HCT116 (cell line): ENCODE results near the gene AMBRA1. TPM values are rescaled to one million over a fixed set of nuclear protein-coding genes. Genes with fewer than 3 reads are reported as not detected.

Experiments used
- ATAC-seq: fragments of 200-7000 bp; cut with Tn5 transposase; 2 replicates; pipeline ENCODE4 v1.9.1; 2020; ENCODE audit warnings: mild to moderate bottlenecking, moderate library complexity
- BruUV-seq: library from RNA; stranded (reverse); fragments of 400-500 nt; replicated peaks from 2 replicates; lab custom pipeline; 2021; lab: Mats Ljungman, UMichigan
- CTCF ChIA-PET: fragments of 300-600 bp; sonication (Branson Sonifier 250); formaldehyde crosslinking; loops from one replicate; lab custom pipeline; 2021; ENCODE audit warnings: antibody characterized with exemption; lab: Charles Lee
- POLR2A ChIA-PET: fragments of 300-600, 350-600 bp; sonication (Branson Sonifier 250); formaldehyde crosslinking; loops from one replicate; lab custom pipeline; 2021; ENCODE audit warnings: antibody characterized with exemption; lab: Charles Lee
- RAD21 ChIA-PET, 2 experiments: fragments of 300-600 bp; sonication (Branson Sonifier 250); formaldehyde crosslinking; loops; one replicate each; lab custom pipeline; 2023; ENCODE audit warnings: low total read pairs in 2 of 2; ENCODE audit not compliant: uncharacterized antibody in 2 of 2, unreplicated experiment in 2 of 2, low non-redundant PET in 1 of 2; lab: Charles Lee
- DNase-seq: peaks from one replicate; pipeline ENCODE4 v3.0.0-alpha.2; 2010; ENCODE audit warnings: low read depth, low spot score
- H2AFZ ChIP-seq: fragments of 200-600 bp; shearing (Covaris generic), sonication (generic); 2 replicates; pipeline ENCODE4 v1.6.1; 2017; ENCODE audit warnings: low read depth, mixed run types, mixed read lengths, antibody characterized with exemption, low read length; ENCODE audit not compliant: poor library complexity, severe bottlenecking
- H3K27ac ChIP-seq: 2 replicates; pipeline ENCODE4 v1.5.1; 2012; ENCODE audit warnings: low read depth, low read length
- H3K27me3 ChIP-seq: fragments of 200-600 bp; sonication (generic); 2 replicates; pipeline ENCODE4 v1.6.1; 2016; ENCODE audit warnings: mixed run types, low read length, mixed read lengths; ENCODE audit not compliant: insufficient read depth
- H3K36me3 ChIP-seq, 2 experiments: fragments of 200-500 bp in 1 of 2; fragments of 200-600 bp in 1 of 2; sonication (Bioruptor generic) in 1 of 2; sonication (generic) in 1 of 2; 2 replicates each; pipeline versions ENCODE4 v1.5.1 to v1.6.1; 2014 to 2016; ENCODE audit warnings: low read length in 2 of 2, inconsistent platforms in 1 of 2, mixed read lengths in 1 of 2, mixed run types in 1 of 2; ENCODE audit not compliant: insufficient read depth in 2 of 2, control insufficient read depth in 1 of 2
- H3K4me1 ChIP-seq, 2 experiments: fragments of 200-600 bp in 1 of 2; sonication (generic) in 1 of 2; 2 replicates each; pipeline versions ENCODE4 v1.5.1 to v1.6.1; 2012 to 2017; ENCODE audit warnings: low read length in 2 of 2, inconsistent platforms in 1 of 2, mild to moderate bottlenecking in 1 of 2, mixed read lengths in 1 of 2, mixed run types in 1 of 2, moderate library complexity in 1 of 2; ENCODE audit not compliant: insufficient read depth in 2 of 2, control insufficient read depth in 1 of 2
- H3K4me2 ChIP-seq: fragments of 200-600 bp; sonication (generic); 2 replicates; pipeline ENCODE4 v1.6.1; 2017; ENCODE audit warnings: mixed run types, low read length, mixed read lengths
- H3K4me3 ChIP-seq, 2 experiments: fragments of 200-600 bp in 1 of 2; sonication (generic) in 1 of 2; replicated peaks in 1 of 2; 2 replicates each; pipeline ENCODE4 v1.5.1; 2011 to 2016; ENCODE audit warnings: low read length in 2 of 2, control low read depth in 1 of 2, low read depth in 1 of 2, mild to moderate bottlenecking in 1 of 2, mixed read lengths in 1 of 2, mixed run types in 1 of 2
- H3K79me2 ChIP-seq: fragments of 200-600 bp; sonication (generic); 2 replicates; pipeline ENCODE4 v1.6.1; 2017; ENCODE audit warnings: mild to moderate bottlenecking, mixed run types, low read length, moderate library complexity, mixed read lengths; ENCODE audit not compliant: insufficient read depth
- H3K9ac ChIP-seq: fragments of 200-600 bp; sonication (generic); 2 replicates; pipeline ENCODE4 v1.6.1; 2016; ENCODE audit warnings: low read length, mixed read lengths
- H3K9me2 ChIP-seq: fragments of 200-600 bp; sonication (generic), shearing (Covaris generic); 2 replicates; pipeline ENCODE4 v1.6.1; 2017; ENCODE audit warnings: mixed run types, mild to moderate bottlenecking, moderate library complexity; ENCODE audit not compliant: insufficient read depth
- H3K9me3 ChIP-seq, 2 experiments: fragments of 200-500 bp in 1 of 2; fragments of 200-600 bp in 1 of 2; sonication (Bioruptor generic) in 1 of 2; sonication (generic) in 1 of 2; 2 replicates each; pipeline ENCODE4 v1.6.1; 2014 to 2017; ENCODE audit warnings: low read length in 2 of 2, mixed read lengths in 2 of 2, inconsistent platforms in 1 of 2, low read depth in 1 of 2, mild to moderate bottlenecking in 1 of 2, mixed run types in 1 of 2, moderate library complexity in 1 of 2; ENCODE audit not compliant: control insufficient read depth in 1 of 2, insufficient read depth in 1 of 2
- H4K20me1 ChIP-seq: fragments of 200-600 bp; sonication (generic), shearing (Covaris generic); 2 replicates; pipeline ENCODE4 v1.6.1; 2017; ENCODE audit warnings: mixed run types, mild to moderate bottlenecking, moderate library complexity; ENCODE audit not compliant: insufficient read depth
- CBX3 ChIP-seq: IDR thresholded peaks from 2 replicates; pipeline ENCODE4 v1.6.1; 2012; ENCODE audit warnings: low read depth
- CEBPB ChIP-seq: IDR thresholded peaks from 2 replicates; pipeline ENCODE4 v1.6.1; 2012; ENCODE audit warnings: low read depth
- ELF1 ChIP-seq: IDR thresholded peaks from 2 replicates; pipeline ENCODE4 v1.6.1; 2012; ENCODE audit warnings: low read depth, borderline replicate concordance
- EZH2phosphoT487 ChIP-seq: fragments of 200-600 bp; IDR thresholded peaks from 2 replicates; pipeline ENCODE4 v1.6.1; 2018; ENCODE audit warnings: antibody characterized with exemption, borderline replicate concordance
- FOSL1 ChIP-seq: IDR thresholded peaks from 2 replicates; pipeline ENCODE4 v1.6.1; 2012; ENCODE audit warnings: low read depth
- JUND ChIP-seq: IDR thresholded peaks from 2 replicates; pipeline ENCODE4 v1.6.1; 2012
- POLR2A ChIP-seq: IDR thresholded peaks from 2 replicates; pipeline ENCODE4 v1.7.0; 2011; ENCODE audit warnings: borderline replicate concordance; ENCODE audit not compliant: insufficient read depth, insufficient read length; ENCODE audit errors: extremely low read depth
- RAD21 ChIP-seq: IDR thresholded peaks from 2 replicates; pipeline ENCODE4 v1.6.1; 2012; ENCODE audit warnings: low read depth, mild to moderate bottlenecking
- intact Hi-C: fragments of 100-400 bp; cut with micrococcal nuclease; formaldehyde crosslinking; loops from 2 replicates; pipeline ENCODE4 v1.10.0; 2022
- total RNA-seq: library from RNA; stranded (reverse); gene quantifications from one replicate; pipeline ENCODE4 v1.2.1, GENCODE V29; 2021; ENCODE audit not compliant: unreplicated experiment
- TF ChIP-seq, protein P1 (sequence below): IDR thresholded peaks from 2 replicates; pipeline ENCODE4 v1.6.1; 2012
- TF ChIP-seq, protein P2 (sequence below), 3 experiments: fragments of 200-600 bp in 1 of 3; sonication (generic) in 1 of 3; IDR thresholded peaks in 2 of 3; conservative IDR thresholded peaks in 1 of 3; 2 replicates each; pipeline ENCODE4 v1.5.1; 2012 to 2017; ENCODE audit warnings: low read depth in 2 of 3, low read length in 2 of 3, antibody characterized with exemption in 1 of 3, borderline replicate concordance in 1 of 3, control low read depth in 1 of 3, mild to moderate bottlenecking in 1 of 3, mixed read lengths in 1 of 3, mixed run types in 1 of 3, moderate library complexity in 1 of 3; ENCODE audit not compliant: insufficient read depth in 1 of 3
- TF ChIP-seq, protein P3 (sequence below): IDR thresholded peaks from 2 replicates; pipeline ENCODE4 v1.6.1; 2012

The AMBRA1 gene
- total RNA-seq, 1 experiment from 2014 or later = 22.7 TPM

DNA sequence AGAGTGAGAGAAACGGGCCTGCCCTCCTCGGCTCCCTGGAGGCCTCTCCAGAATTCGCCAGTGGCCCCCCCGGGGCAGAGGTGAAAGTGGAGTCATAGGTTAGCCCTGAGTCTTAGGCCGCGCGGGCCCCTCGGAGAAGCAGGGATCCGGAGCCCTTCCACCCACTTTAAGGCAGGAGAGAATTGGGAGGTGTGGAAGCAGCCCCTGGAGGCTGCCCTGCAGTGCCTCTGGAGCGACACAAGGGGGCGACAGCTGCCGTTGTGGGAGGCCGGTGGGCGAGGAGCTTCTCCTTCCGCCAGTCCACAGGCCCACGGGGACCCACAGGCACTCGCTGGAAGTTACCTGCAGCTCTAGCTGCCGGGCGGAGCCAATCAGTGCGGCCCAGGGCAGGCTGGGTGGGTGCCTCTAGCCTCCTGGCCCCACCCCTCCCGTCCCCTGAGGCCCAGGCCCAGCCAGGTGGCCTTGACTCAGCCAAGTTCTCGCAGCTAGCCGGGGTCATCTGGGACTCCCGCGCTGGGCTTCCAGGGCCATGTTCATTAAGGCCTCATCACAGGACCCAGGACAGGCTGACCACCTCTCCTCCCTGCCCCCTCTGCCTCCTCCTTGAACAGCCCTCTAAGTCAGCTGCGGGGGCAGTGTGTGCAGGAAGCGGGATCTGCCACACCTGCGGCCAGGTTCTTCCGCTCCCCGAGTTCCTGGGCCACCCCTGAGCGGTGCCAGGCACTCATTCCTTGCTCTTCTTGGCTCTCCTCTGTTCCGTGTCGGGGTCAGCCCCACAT lies 241.6 kb downstream of the AMBRA1 start:
- Histone ChIP-seq H3K36me3 (0 out of 4 replicates have a peak, but pooled peaks cover 0 to 2% of the 10 kb centered on the region in 2 experiments), H3K79me2 (peaks cover 86% of the 10 kb centered on the region), H3K9me2 (no peaks in the 10 kb centered on the region), H3K4me3 (no peak overlapping the region), H3K27me3 (no peaks in the 10 kb centered on the region), H3K4me1 (peaks cover 10 to 27% of the 10 kb centered on the region in 2 experiments; a peak in 3 of 4 replicates), H4K20me1 (peaks cover 7% of the 10 kb centered on the region; the same call in 1 of the 2 replicates), H3K9ac (no peak overlapping the region), H3K4me2 (peak overlapping the region; percentile 25; the same call in 1 of the 2 replicates), H2AFZ (no peak overlapping the region), H3K9me3 (no peaks in the 10 kb centered on the region), H3K27ac (peak overlapping the region; percentile 22; the same call in 1 of the 2 replicates)
- no peak for DNase-seq
- POLR2A ChIA-PET = no interaction called here
- TF ChIP-seq CBX3 = no peak
- no peak for TF ChIP-seq ELF1
- no peak for TF ChIP-seq CEBPB
- peak; percentile 70 for TF ChIP-seq RAD21
- TF ChIP-seq JUND = no peak
- TF ChIP-seq, protein P1, sequence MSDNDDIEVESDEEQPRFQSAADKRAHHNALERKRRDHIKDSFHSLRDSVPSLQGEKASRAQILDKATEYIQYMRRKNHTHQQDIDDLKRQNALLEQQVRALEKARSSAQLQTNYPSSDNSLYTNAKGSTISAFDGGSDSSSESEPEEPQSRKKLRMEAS = no peak
- no peak for TF ChIP-seq EZH2phosphoT487
- TF ChIP-seq, protein P2, sequence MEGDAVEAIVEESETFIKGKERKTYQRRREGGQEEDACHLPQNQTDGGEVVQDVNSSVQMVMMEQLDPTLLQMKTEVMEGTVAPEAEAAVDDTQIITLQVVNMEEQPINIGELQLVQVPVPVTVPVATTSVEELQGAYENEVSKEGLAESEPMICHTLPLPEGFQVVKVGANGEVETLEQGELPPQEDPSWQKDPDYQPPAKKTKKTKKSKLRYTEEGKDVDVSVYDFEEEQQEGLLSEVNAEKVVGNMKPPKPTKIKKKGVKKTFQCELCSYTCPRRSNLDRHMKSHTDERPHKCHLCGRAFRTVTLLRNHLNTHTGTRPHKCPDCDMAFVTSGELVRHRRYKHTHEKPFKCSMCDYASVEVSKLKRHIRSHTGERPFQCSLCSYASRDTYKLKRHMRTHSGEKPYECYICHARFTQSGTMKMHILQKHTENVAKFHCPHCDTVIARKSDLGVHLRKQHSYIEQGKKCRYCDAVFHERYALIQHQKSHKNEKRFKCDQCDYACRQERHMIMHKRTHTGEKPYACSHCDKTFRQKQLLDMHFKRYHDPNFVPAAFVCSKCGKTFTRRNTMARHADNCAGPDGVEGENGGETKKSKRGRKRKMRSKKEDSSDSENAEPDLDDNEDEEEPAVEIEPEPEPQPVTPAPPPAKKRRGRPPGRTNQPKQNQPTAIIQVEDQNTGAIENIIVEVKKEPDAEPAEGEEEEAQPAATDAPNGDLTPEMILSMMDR (IDR thresholded peaks at IDR 0.05 in 2 of 3, conservative IDR thresholded peaks at IDR 0.05 in 1 of 3; ENCODE audit: borderline replicate concordance in 1 of 3, insufficient read depth in 1 of 3, low read depth in 2 of 3, low read length in 2 of 3) = peak; percentile 67 to 95 (median 89)
- TF ChIP-seq POLR2A = no peak
- TF ChIP-seq FOSL1 = no peak
- TF ChIP-seq, protein P3, sequence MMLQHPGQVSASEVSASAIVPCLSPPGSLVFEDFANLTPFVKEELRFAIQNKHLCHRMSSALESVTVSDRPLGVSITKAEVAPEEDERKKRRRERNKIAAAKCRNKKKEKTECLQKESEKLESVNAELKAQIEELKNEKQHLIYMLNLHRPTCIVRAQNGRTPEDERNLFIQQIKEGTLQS = no peak
- CTCF ChIA-PET = interaction anchor here (0.5 to 2.2 kb wide), 16 partner anchors 9 to 506 kb away, joined by 3 to 10 read pairs (median 4); partner anchors contain the start of gene CHRM4
- ATAC-seq = peak; percentile 42
- RAD21 ChIA-PET = interaction anchor here in 1 of 2 experiments (0.6 kb wide), 1 partner anchor 36 kb away, joined by 4 read pairs; no protein-coding TSS in a partner anchor
- no TSS peak for BruUV-seq
- intact Hi-C loops = no loop called here
